CD4-positive, CD25-positive, alpha-beta regulatory T cell (primary cell): ENCODE data around the gene PHPT1. TPM values are rescaled to one million over a fixed set of nuclear protein-coding genes. Genes with fewer than 3 reads are reported as not detected.

Source experiments
- ATAC-seq, 2 donors: fragments of 150-1000 bp; cut with Tn5 transposase; one replicate each; pipeline ENCODE4 v1.10.0; 2021; ENCODE audit warnings: low read depth in 2 of 2, moderate number of reproducible peaks in 2 of 2, moderate library complexity in 1 of 2
- DNase-seq, 3 donors: peaks; one replicate each; pipeline versions ENCODE4 v3.0.0 to v3.0.0-alpha.2; 2012 to 2022; ENCODE audit warnings: mixed read lengths in 1 of 3
- H3K27ac ChIP-seq: one replicate; pipeline ENCODE4 v1.7.0; 2013; ENCODE audit warnings: mild to moderate bottlenecking, low read length; ENCODE audit not compliant: insufficient read depth, poor library complexity, severe bottlenecking
- H3K27me3 ChIP-seq: one replicate; pipeline ENCODE4 v1.7.0; 2013; ENCODE audit warnings: low read length; ENCODE audit not compliant: control insufficient read depth, insufficient read depth
- H3K36me3 ChIP-seq: one replicate; pipeline ENCODE4 v1.7.0; 2013; ENCODE audit warnings: mild to moderate bottlenecking, low read length, moderate library complexity; ENCODE audit not compliant: control insufficient read depth, insufficient read depth
- H3K4me1 ChIP-seq: 2 replicates; pipeline ENCODE4 v1.7.0; 2013; ENCODE audit warnings: mild to moderate bottlenecking, low read length; ENCODE audit not compliant: insufficient read depth, control insufficient read depth, poor library complexity, severe bottlenecking
- H3K4me3 ChIP-seq: one replicate; pipeline ENCODE4 v1.7.0; 2013; ENCODE audit warnings: low read depth, mild to moderate bottlenecking, low read length, moderate library complexity
- H3K9me3 ChIP-seq, 2 experiments: 1 replicate in 1 of 2; 2 replicates in 1 of 2; pipeline ENCODE4 v1.7.0; 2013; ENCODE audit warnings: low read length in 2 of 2, mild to moderate bottlenecking in 1 of 2, moderate library complexity in 1 of 2; ENCODE audit not compliant: control insufficient read depth in 2 of 2
- H3K27ac Mint-ChIP-seq, 3 donors: one replicate each; pipeline ENCODE4 v1.8.0; 2020 to 2022; ENCODE audit warnings: mild to moderate bottlenecking in 3 of 3, mixed read lengths in 3 of 3, moderate library complexity in 2 of 3
- H3K27me3 Mint-ChIP-seq: one replicate; pipeline ENCODE4 v1.8.0; 2022; ENCODE audit warnings: mild to moderate bottlenecking, mixed read lengths
- H3K36me3 Mint-ChIP-seq: one replicate; pipeline ENCODE4 v1.8.0; 2020; ENCODE audit warnings: mixed read lengths
- H3K4me1 Mint-ChIP-seq, 4 donors: one replicate each; pipeline ENCODE4 v1.8.0; 2020 to 2022; ENCODE audit warnings: mixed read lengths in 4 of 4, mild to moderate bottlenecking in 1 of 4
- H3K4me3 Mint-ChIP-seq, 4 donors: one replicate each; pipeline ENCODE4 v1.8.0; 2020 to 2022; ENCODE audit warnings: mild to moderate bottlenecking in 4 of 4, mixed read lengths in 4 of 4, moderate library complexity in 3 of 4
- H3K9me3 Mint-ChIP-seq, 7 donors: one replicate each; pipeline ENCODE4 v1.8.0; 2020 to 2022; ENCODE audit warnings: mixed read lengths in 7 of 7, mild to moderate bottlenecking in 3 of 7, moderate library complexity in 2 of 7
- polyA plus RNA-seq, 4 donors: library from polyadenylated mRNA; unstranded; fragments of 300-500 nt; fragmentation: Illumina TruSeq; gene quantifications; one replicate each; pipeline ENCODE4 v1.2.3, GENCODE V29; 2021
- total RNA-seq: library from RNA; stranded (reverse); gene quantifications from one replicate; pipeline ENCODE4 v1.2.3, GENCODE V29; 2022

Gene PHPT1
- total and polyA plus RNA-seq, 5 donors from 2014 or later = 33.7 to 95.8 (median 80.1) TPM

DNA sequence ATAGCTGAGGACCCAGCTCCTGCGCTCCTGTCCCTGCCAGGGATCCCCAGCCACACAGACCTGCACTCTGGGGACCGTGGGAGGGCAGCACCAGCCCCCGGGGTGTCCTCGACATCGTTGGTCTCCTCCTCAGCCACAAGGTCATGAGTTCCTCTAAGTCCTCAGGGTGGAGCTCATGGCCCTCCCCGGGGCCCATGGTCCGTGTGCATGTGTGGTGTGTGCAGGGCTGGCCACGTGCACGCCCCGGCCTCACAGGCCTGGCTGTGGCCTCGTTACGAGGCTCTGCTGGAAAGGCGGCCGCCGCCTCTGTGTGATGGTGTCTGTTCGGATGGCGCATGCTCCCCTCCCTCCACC lies 23.0 kb upstream of the PHPT1 start:
- H3K4me3 ChIP-seq = no peak overlapping the region
- H3K27ac ChIP-seq = no peak overlapping the region
- Mint-ChIP-seq H3K9me3 (no peaks in the 10 kb centered on the region), H3K4me3 (no peak overlapping the region), H3K36me3 (peaks cover 5% of the 10 kb centered on the region), H3K4me1 (no peaks in the 10 kb centered on the region), H3K27ac (no peak overlapping the region), H3K27me3 (no peaks in the 10 kb centered on the region)
- H3K36me3 ChIP-seq = peaks cover 19% of the 10 kb centered on the region
- ATAC-seq (no peak), DNase-seq (no peak)
- no peaks in the 10 kb centered on the region for H3K4me1 ChIP-seq
- no peaks in the 10 kb centered on the region for H3K27me3 ChIP-seq
- H3K9me3 ChIP-seq = no peaks in the 10 kb centered on the region

DNA sequence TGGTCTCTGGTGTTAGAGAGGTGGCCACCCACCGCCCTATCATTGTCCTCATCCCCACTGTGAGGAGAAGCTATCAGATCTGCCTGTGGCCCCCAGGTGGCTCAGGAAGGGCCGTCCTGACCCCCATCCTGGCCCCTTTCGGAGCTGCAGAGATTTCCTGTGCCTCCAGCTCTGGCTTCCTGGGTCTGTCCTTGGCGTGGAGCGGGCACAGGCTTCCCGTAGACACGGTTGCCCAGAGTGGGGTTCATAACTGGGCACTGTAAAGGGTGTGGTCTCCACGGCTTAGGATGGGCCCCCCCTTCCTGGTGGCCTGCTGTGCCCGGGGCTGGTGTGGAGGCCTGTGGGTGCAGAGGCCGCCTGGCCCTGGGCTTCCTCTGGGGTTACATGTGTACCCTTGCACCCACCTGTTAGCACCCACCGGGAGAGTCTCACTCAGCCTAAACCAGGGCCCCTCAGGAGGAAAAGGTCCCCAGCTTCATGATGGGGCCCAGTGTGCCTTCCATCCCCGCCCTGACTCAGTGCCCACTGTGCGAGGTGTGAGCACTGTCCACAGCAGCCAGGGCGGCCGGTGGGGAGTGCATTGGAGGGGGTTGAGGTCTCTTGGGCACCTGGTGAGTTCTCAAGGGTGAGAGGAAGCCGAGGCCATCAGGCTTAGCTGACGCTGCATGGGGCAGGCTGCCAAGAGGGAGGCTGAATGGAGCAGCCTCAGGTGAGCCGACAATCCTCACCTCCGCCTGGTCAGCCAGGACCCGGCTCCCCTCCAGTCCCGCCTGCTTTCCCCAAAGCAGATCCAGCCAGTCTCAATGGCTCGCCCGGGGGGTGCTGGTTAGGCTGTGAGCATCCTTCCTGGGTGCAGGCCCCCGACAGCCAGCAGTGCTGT lies 22.3 kb upstream of the PHPT1 start:
- Histone ChIP-seq H3K27me3 (no peaks in the 10 kb centered on the region), H3K36me3 (peaks cover 21% of the 10 kb centered on the region), H3K27ac (no peak overlapping the region), H3K4me3 (no peak overlapping the region), H3K4me1 (no peaks in the 10 kb centered on the region), H3K9me3 (no peaks in the 10 kb centered on the region)
- DNase-seq = no peak
- Mint-ChIP-seq H3K27me3 (no peaks in the 10 kb centered on the region), H3K27ac (no peak overlapping the region), H3K36me3 (peaks cover 5% of the 10 kb centered on the region), H3K4me3 (peak overlapping the region in 1 of 4 donors; percentile 32), H3K9me3 (no peaks in the 10 kb centered on the region), H3K4me1 (no peaks in the 10 kb centered on the region)
- ATAC-seq = no peak

DNA sequence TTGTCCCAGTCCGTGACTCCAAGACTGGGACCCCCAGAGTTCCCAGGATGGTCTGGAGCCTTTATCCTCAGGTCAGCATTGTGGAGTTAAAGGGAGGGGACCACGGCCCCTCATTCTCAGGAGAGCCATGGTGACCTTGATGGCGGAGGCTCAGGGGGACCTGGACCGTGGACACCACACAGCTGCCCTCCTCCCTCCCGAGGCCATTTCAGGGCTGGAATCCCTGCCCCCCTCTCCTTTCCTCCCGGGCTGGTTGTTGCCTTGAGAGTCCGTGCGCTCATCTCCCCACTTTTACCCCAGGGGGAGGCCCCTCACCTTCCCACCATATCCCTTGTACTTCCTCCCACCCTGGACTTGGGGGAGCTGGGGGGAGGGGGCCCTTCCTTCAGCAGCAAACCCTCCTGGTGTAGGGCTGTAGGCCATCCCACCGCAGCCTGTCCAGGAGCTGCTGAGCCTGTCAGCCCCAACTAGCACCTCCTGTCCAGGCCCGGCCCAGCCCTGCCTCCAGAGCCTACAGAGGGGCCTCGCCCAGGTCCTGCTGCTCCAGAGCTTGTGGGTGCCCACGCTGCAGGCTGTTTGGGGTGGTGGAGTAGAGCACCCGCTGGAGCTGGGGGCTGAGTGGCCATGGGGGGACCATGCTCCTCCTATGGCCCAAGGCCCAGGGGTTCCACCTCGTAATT lies 21.3 kb upstream of the PHPT1 start:
- Mint-ChIP-seq H3K4me1 (no peaks in the 10 kb centered on the region), H3K36me3 (peaks cover 5% of the 10 kb centered on the region)
- H3K36me3 ChIP-seq = peaks cover 21% of the 10 kb centered on the region

DNA sequence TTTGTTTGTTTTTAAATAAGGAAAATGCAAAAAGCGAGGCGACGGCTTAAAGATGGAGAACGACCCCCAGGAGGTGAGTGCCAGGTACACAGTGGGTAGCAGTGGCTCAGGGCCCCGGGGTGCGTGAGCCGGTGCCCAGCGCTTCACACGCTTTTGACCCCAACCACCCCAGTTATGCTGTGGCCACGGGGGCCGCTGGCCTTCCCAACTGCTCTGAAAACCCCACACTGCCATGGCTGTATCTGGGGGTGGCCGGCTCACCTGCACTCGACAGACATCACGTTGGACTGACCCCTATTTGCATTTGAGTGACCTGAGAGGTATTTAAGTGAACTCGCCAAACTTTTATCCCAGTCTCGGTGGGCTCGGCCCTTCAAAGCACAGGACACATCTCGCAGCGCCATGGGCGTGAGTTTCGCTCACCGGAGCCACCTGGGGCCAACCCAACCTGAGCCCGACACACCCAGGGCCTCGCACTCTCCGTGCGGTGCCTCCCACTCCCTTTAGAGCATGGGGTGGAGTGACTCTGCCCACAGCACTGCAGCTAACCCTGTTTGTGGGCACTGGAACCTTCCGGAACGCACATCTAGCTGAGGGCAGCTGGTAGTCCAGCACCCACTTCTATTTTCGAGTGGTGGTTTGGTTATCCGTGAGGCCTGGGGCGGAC lies 20.6 kb upstream of the PHPT1 start:
- no peak overlapping the region for H3K27ac Mint-ChIP-seq
- H3K27me3 Mint-ChIP-seq = no peaks in the 10 kb centered on the region
- ATAC-seq (no peak), DNase-seq (no peak)
- peaks cover 21% of the 10 kb centered on the region for H3K36me3 ChIP-seq
- peaks cover 5% of the 10 kb centered on the region for H3K36me3 Mint-ChIP-seq
- H3K27me3 ChIP-seq = no peaks in the 10 kb centered on the region
- H3K9me3 Mint-ChIP-seq = no peaks in the 10 kb centered on the region
- no peak overlapping the region for H3K4me3 Mint-ChIP-seq
- no peaks in the 10 kb centered on the region for H3K4me1 ChIP-seq
- H3K4me3 ChIP-seq = no peak overlapping the region
- no peak overlapping the region for H3K27ac ChIP-seq
- H3K9me3 ChIP-seq = no peaks in the 10 kb centered on the region
- no peaks in the 10 kb centered on the region for H3K4me1 Mint-ChIP-seq

More for the DNA sequence above, 21.3 kb upstream of the PHPT1 start:
- H3K4me3 ChIP-seq = no peak overlapping the region
- no peaks in the 10 kb centered on the region for H3K9me3 ChIP-seq
- H3K27me3 ChIP-seq = no peaks in the 10 kb centered on the region
- H3K4me3 Mint-ChIP-seq = no peak overlapping the region
- no peak overlapping the region for H3K27ac Mint-ChIP-seq
- DNase-seq (no peak), ATAC-seq (no peak)
- no peak overlapping the region for H3K27ac ChIP-seq
- no peaks in the 10 kb centered on the region for H3K9me3 Mint-ChIP-seq
- no peaks in the 10 kb centered on the region for H3K27me3 Mint-ChIP-seq
- H3K4me1 ChIP-seq = no peaks in the 10 kb centered on the region

DNA sequence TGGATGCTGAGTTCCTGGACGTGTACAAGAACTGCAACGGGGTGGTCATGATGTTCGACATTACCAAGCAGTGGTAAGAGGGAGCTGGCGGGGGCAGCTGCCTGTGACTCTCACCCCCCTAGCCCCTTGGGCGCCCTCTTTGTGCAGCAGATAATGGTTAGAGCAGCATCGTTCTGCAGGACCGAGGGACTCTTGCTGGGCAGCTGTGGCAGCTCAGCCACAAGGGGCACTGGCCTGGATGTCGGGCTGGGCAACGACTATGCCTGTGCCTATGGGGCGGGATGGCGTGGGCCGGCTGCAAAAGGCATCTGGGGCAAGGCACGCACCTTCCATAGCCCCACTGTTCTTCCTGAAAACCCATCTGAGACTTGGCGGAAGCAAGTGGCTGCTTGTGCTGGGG lies 19.8 kb upstream of the PHPT1 start:
- H3K27ac ChIP-seq = no peak overlapping the region
- H3K27ac Mint-ChIP-seq = no peak overlapping the region
- H3K9me3 Mint-ChIP-seq = no peaks in the 10 kb centered on the region
- no peaks in the 10 kb centered on the region for H3K4me1 Mint-ChIP-seq
- H3K27me3 Mint-ChIP-seq = no peaks in the 10 kb centered on the region
- no peak for ATAC-seq
- H3K4me3 Mint-ChIP-seq = no peak overlapping the region
- peaks cover 9% of the 10 kb centered on the region for H3K36me3 Mint-ChIP-seq
- H3K36me3 ChIP-seq = peaks cover 18% of the 10 kb centered on the region
- H3K4me3 ChIP-seq = no peak overlapping the region
- DNase-seq = no peak
- H3K27me3 ChIP-seq = no peaks in the 10 kb centered on the region
- no peaks in the 10 kb centered on the region for H3K4me1 ChIP-seq
- H3K9me3 ChIP-seq = no peaks in the 10 kb centered on the region

DNA sequence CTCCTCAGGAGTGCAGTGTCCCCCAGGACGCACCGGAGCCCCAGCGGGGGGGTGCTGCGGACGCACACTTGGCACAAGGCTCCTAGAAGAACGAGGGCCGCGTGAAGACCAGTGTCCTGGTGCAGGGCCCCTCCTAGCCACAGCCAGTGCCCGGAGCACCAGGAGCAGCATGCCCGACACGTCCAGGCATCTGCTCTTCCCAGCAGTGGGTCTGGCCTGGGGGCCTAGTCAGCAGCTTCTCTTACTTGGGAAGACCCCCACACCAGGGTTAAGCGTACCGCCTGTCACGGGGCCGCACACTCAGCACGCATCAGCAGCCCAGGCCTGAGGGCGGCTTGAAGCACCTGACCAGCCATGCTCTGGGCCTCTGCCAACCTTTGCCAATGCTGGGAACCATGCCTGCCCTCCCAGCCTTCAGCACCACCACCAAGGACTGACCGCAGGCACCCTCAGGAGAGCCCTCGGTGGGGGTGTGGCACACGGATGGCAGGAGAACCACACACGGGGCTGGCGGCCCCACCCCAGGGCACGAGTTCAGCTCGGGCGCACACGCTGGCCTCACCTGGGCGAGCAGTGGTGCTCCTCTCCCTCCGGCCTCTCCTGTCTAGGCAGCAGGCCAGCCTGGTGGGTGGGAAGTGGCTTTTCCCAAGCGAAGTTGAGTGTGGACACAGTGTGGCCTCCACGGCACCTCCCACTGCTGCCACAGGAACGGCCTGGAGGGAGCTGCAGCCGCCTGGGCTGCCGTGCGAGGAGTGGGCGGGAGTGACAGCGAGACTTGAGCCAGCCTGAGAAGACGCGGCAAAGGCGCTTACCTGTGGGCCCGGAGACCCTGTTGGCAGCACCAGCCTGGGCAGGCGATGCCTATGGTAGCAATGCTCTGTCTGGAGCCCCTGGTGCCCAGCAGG lies 19.0 kb upstream of the PHPT1 start:
- Mint-ChIP-seq H3K27me3 (no peaks in the 10 kb centered on the region), H3K9me3 (no peaks in the 10 kb centered on the region), H3K27ac (no peak overlapping the region), H3K36me3 (peaks cover 9% of the 10 kb centered on the region), H3K4me3 (no peak overlapping the region), H3K4me1 (no peaks in the 10 kb centered on the region)
- no peak overlapping the region for H3K27ac ChIP-seq
- no peaks in the 10 kb centered on the region for H3K4me1 ChIP-seq
- DNase-seq (no peak), ATAC-seq (no peak)
- H3K27me3 ChIP-seq = no peaks in the 10 kb centered on the region
- no peak overlapping the region for H3K4me3 ChIP-seq
- H3K36me3 ChIP-seq = peaks cover 16% of the 10 kb centered on the region
- H3K9me3 ChIP-seq = no peaks in the 10 kb centered on the region

DNA sequence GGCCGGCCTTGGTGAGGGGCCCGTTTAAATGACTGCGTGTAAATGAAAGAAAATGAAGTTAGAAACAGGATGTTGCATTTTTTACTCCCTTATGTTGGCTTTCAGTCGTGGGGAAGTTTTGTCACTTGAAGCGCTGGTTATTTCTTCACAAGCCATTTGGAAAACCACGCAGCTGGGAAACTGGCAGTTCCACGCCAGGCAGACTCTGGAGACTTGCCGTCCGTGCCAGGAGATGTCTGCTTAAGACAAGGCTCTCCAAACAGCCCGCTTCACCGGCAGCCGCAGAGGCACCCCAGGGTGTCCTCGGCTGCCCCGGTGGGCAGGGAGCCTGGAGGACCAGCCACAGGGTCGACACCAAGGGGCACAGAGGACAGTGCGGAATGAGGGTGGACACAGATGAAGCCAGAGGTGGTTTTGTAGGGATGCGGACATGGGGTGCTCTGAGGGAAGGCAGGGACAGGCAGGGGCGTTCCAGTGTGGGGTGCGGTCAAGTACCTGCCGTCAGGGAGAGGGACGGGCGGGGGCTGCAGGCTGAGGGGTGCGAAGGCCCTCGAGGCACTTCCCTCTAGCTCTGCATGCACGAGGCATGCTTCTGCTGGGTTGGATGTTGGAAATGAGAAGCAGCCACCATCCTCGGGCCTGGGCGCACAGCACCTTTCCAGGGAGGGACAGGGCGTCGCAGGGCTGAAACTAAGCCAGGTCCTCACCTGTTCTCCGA lies 18.0 kb upstream of the PHPT1 start:
- H3K4me1 ChIP-seq = no peaks in the 10 kb centered on the region
- no peak overlapping the region for H3K4me3 ChIP-seq
- no peaks in the 10 kb centered on the region for H3K9me3 ChIP-seq
- Mint-ChIP-seq H3K4me3 (no peak overlapping the region), H3K36me3 (peaks cover 9% of the 10 kb centered on the region), H3K27me3 (no peaks in the 10 kb centered on the region), H3K4me1 (no peaks in the 10 kb centered on the region), H3K9me3 (no peaks in the 10 kb centered on the region), H3K27ac (no peak overlapping the region)
- H3K27me3 ChIP-seq = no peaks in the 10 kb centered on the region
- no peak overlapping the region for H3K27ac ChIP-seq
- H3K36me3 ChIP-seq = peaks cover 12% of the 10 kb centered on the region
- DNase-seq (no peak), ATAC-seq (no peak)
